Measurements from ENCODE around the gene CLEC16A. TPM values are rescaled to one million over a fixed set of nuclear protein-coding genes. Genes with fewer than 3 reads are reported as not detected.
"Not testable (repeated sequence)": the region's sequence is repeated elsewhere in the genome, so short reads cannot be mapped to it uniquely, and the experiment has no call there.

CLEC16A gene
- total and polyA plus RNA-seq, 7 experiments from 2014 or later, result 14.7 to 38.2 (median 31.8) TPM

- POLR2A ChIA-PET, result interaction anchor here (0.7 kb wide), 1 partner anchor 10 kb away, joined by 4 read pairs; no protein-coding TSS in a partner anchor
- Histone ChIP-seq H3K27me3 (ENCODE audit: control insufficient read depth in 2 of 2, insufficient read depth in 2 of 2, low read length in 2 of 2) (no peaks in the 10 kb centered on the region), H3K27ac (ENCODE audit: low read depth, low read length) (no peak overlapping the region), H3K9me3 (ENCODE audit: control insufficient read depth in 2 of 3, low read length in 3 of 3) (no peaks in the 10 kb centered on the region), H3K4me1 (ENCODE audit: control insufficient read depth in 2 of 2, insufficient read depth in 2 of 2, low read length in 2 of 2) (peaks cover 16 to 18% of the 10 kb centered on the region in 2 donors), H3K36me3 (ENCODE audit: control insufficient read depth in 2 of 3, insufficient read depth in 3 of 3, low read length in 3 of 3) (peaks cover 0 to 4% (median 0%) of the 10 kb centered on the region in 3 experiments), H3K4me3 (ENCODE audit: low read length) (no peak overlapping the region)
- no peak for DNase-seq
- ATAC-seq, result peak; percentile 17
- Mint-ChIP-seq H3K9me3 (no peaks in the 10 kb centered on the region), H3K36me3 (peaks cover 0 to 19% (median 11%) of the 10 kb centered on the region in 5 donors), H3K4me3 (no peak overlapping the region), H3K27me3 (no peaks in the 10 kb centered on the region), H3K4me1 (peaks cover 25 to 81% (median 29%) of the 10 kb centered on the region in 7 donors), H3K27ac (peak overlapping the region in 4 of 9 donors; percentile 1 to 79 (median 48))
- CTCF ChIA-PET, result interaction anchor here (0.6 kb wide), 1 partner anchor 615 kb away, joined by 3 read pairs; no protein-coding TSS in a partner anchor
- intact Hi-C loops (cut with micrococcal nuclease), result loop anchor here in 1 of 2 donors (5.0 kb wide), 1 partner anchor 115 kb away; no protein-coding TSS in a partner anchor
Measured at GRCh38 chr16:11101695-11102522, 157.5 kb downstream of the CLEC16A start.

GRCh38 chr16:11102523-11102898 is 158.1 kb downstream of the CLEC16A start:
- peaks cover 25 to 82% (median 29%) of the 10 kb centered on the region in 7 donors for H3K4me1 Mint-ChIP-seq
- H3K4me1 ChIP-seq (ENCODE audit: control insufficient read depth in 2 of 2, insufficient read depth in 2 of 2, low read length in 2 of 2), result peaks cover 16 to 18% of the 10 kb centered on the region in 2 donors
- H3K36me3 Mint-ChIP-seq, result peaks cover 0 to 15% (median 9%) of the 10 kb centered on the region in 5 donors
- no peak overlapping the region for H3K4me3 ChIP-seq (ENCODE audit: low read length)
- H3K27ac Mint-ChIP-seq, result peak overlapping the region in 3 of 9 donors; percentile 34 to 62 (median 43)
- POLR2A ChIA-PET, result no interaction called here
- no peaks in the 10 kb centered on the region for H3K27me3 Mint-ChIP-seq
- H3K27ac ChIP-seq (ENCODE audit: low read depth, low read length), result no peak overlapping the region
- CTCF ChIA-PET, result no interaction called here
- H3K36me3 ChIP-seq (ENCODE audit: control insufficient read depth in 2 of 3, insufficient read depth in 3 of 3, low read length in 3 of 3), result peaks cover 0 to 4% (median 0%) of the 10 kb centered on the region in 3 experiments
- DNase-seq (no peak), ATAC-seq (no peak)
- no peaks in the 10 kb centered on the region for H3K27me3 ChIP-seq (ENCODE audit: control insufficient read depth in 2 of 2, insufficient read depth in 2 of 2, low read length in 2 of 2)
- no peak overlapping the region for H3K4me3 Mint-ChIP-seq
- no peaks in the 10 kb centered on the region for H3K9me3 ChIP-seq (ENCODE audit: control insufficient read depth in 2 of 3, low read length in 3 of 3)
- intact Hi-C loops (cut with micrococcal nuclease), result loop anchor here in 1 of 2 donors (5.0 kb wide), 1 partner anchor 115 kb away; no protein-coding TSS in a partner anchor
- H3K9me3 Mint-ChIP-seq, result no peaks in the 10 kb centered on the region

- H3K27ac Mint-ChIP-seq, result peak overlapping the region in 4 of 9 donors; percentile 14 to 69 (median 42)
- CTCF ChIA-PET; H3K27me3 ChIP-seq (ENCODE audit: control insufficient read depth in 2 of 2, insufficient read depth in 2 of 2, low read length in 2 of 2); H3K9me3 ChIP-seq (ENCODE audit: control insufficient read depth in 2 of 3, low read length in 3 of 3); H3K4me3 Mint-ChIP-seq; ATAC-seq; H3K27me3 Mint-ChIP-seq; H3K4me3 ChIP-seq (ENCODE audit: low read length); H3K9me3 Mint-ChIP-seq; H3K27ac ChIP-seq (ENCODE audit: low read depth, low read length); DNase-seq; H3K36me3 ChIP-seq (ENCODE audit: control insufficient read depth in 2 of 3, insufficient read depth in 3 of 3, low read length in 3 of 3); POLR2A ChIA-PET: not testable (repeated sequence)
- peaks cover 25 to 86% (median 29%) of the 10 kb centered on the region in 7 donors for H3K4me1 Mint-ChIP-seq
- peaks cover 16 to 18% of the 10 kb centered on the region in 2 donors for H3K4me1 ChIP-seq (ENCODE audit: control insufficient read depth in 2 of 2, insufficient read depth in 2 of 2, low read length in 2 of 2)
- H3K36me3 Mint-ChIP-seq, result peaks cover 0 to 17% (median 9%) of the 10 kb centered on the region in 5 donors
- intact Hi-C loops (cut with micrococcal nuclease), result loop anchor here in 1 of 2 donors (5.0 kb wide), 1 partner anchor 116 kb away; no protein-coding TSS in a partner anchor
Measured at GRCh38 chr16:11103301-11103700, 158.9 kb downstream of the CLEC16A start.

GRCh38 chr16:11104168-11105037 is 160.0 kb downstream of the CLEC16A start:
- POLR2A ChIA-PET, result no interaction called here
- H3K9me3 ChIP-seq (ENCODE audit: control insufficient read depth in 2 of 3, low read length in 3 of 3), result no peaks in the 10 kb centered on the region
- H3K4me1 ChIP-seq (ENCODE audit: control insufficient read depth in 2 of 2, insufficient read depth in 2 of 2, low read length in 2 of 2), result peaks cover 16 to 18% of the 10 kb centered on the region in 2 donors
- Mint-ChIP-seq H3K9me3 (no peaks in the 10 kb centered on the region), H3K27me3 (no peaks in the 10 kb centered on the region), H3K36me3 (peaks cover 0 to 23% (median 9%) of the 10 kb centered on the region in 5 donors), H3K27ac (peak overlapping the region in 7 of 9 donors; percentile 1 to 88 (median 21)), H3K4me3 (peak overlapping the region in 8 of 10 donors; percentile 5 to 78 (median 28)), H3K4me1 (peaks cover 25 to 84% (median 29%) of the 10 kb centered on the region in 7 donors)
- H3K27ac ChIP-seq (ENCODE audit: low read depth, low read length), result no peak overlapping the region
- no peaks in the 10 kb centered on the region for H3K27me3 ChIP-seq (ENCODE audit: control insufficient read depth in 2 of 2, insufficient read depth in 2 of 2, low read length in 2 of 2)
- CTCF ChIA-PET, result interaction anchor here (0.5 kb wide), 1 partner anchor 99 kb away, joined by 3 read pairs; no protein-coding TSS in a partner anchor
- DNase-seq (no peak), ATAC-seq (peak; percentile 4)
- H3K36me3 ChIP-seq (ENCODE audit: control insufficient read depth in 2 of 3, insufficient read depth in 3 of 3, low read length in 3 of 3), result no peaks in the 10 kb centered on the region
- H3K4me3 ChIP-seq (ENCODE audit: low read length), result no peak overlapping the region
- intact Hi-C loops (cut with micrococcal nuclease), result loop anchor here in 1 of 2 donors (1.0 to 5.0 kb wide), 3 partner anchors 10 to 128 kb away; no protein-coding TSS in a partner anchor

- Mint-ChIP-seq H3K27me3 (no peaks in the 10 kb centered on the region), H3K27ac (peak overlapping the region in 7 of 9 donors; percentile 1 to 88 (median 19)), H3K4me1 (peaks cover 25 to 75% (median 27%) of the 10 kb centered on the region in 7 donors), H3K9me3 (no peaks in the 10 kb centered on the region), H3K4me3 (peak overlapping the region in 8 of 10 donors; percentile 5 to 78 (median 32)), H3K36me3 (peaks cover 0 to 27% (median 6%) of the 10 kb centered on the region in 5 donors)
- intact Hi-C loops (cut with micrococcal nuclease), result loop anchor here in 1 of 2 donors (1.0 to 5.0 kb wide), 2 partner anchors 9 to 127 kb away; no protein-coding TSS in a partner anchor
- peak in 3 of 9 donors; percentile 10 to 35 (median 28) for DNase-seq
- Histone ChIP-seq H3K36me3 (ENCODE audit: control insufficient read depth in 2 of 3, insufficient read depth in 3 of 3, low read length in 3 of 3) (no peaks in the 10 kb centered on the region), H3K4me3 (ENCODE audit: low read length) (no peak overlapping the region), H3K27me3 (ENCODE audit: control insufficient read depth in 2 of 2, insufficient read depth in 2 of 2, low read length in 2 of 2) (no peaks in the 10 kb centered on the region), H3K9me3 (ENCODE audit: control insufficient read depth in 2 of 3, low read length in 3 of 3) (no peaks in the 10 kb centered on the region), H3K4me1 (ENCODE audit: control insufficient read depth in 2 of 2, insufficient read depth in 2 of 2, low read length in 2 of 2) (peaks cover 16 to 18% of the 10 kb centered on the region in 2 donors), H3K27ac (ENCODE audit: low read depth, low read length) (no peak overlapping the region)
- peak; percentile 80 for ATAC-seq
- POLR2A ChIA-PET, result no interaction called here
- CTCF ChIA-PET, result no interaction called here
Measured at GRCh38 chr16:11105038-11105903, 160.9 kb downstream of the CLEC16A start.
